BJ (cell line): ENCODE results near the gene TCHHL1. TPM values are rescaled to one million over a fixed set of nuclear protein-coding genes. Genes with fewer than 3 reads are reported as not detected.

Experiments
- CTCF ChIA-PET: fragments of 350-600 bp; formaldehyde crosslinking; extraction: SDS; loops from one replicate; lab custom pipeline; 2021; ENCODE audit warnings: antibody characterized with exemption, inconsistent platforms; lab: Yijun Ruan, JAX
- POLR2A ChIA-PET: fragments of 300-600 bp; sonication (Branson Sonifier 250); formaldehyde crosslinking; extraction: SDS; loops from one replicate; lab custom pipeline; 2021; ENCODE audit warnings: antibody characterized with exemption; lab: Charles Lee
- DNase-seq: peaks from one replicate; pipeline ENCODE4 v3.0.0-alpha.2; 2011; ENCODE audit warnings: low read depth
- H3K27me3 ChIP-seq: 2 replicates; pipeline ENCODE4 v1.6.0; 2011; ENCODE audit warnings: low read length; ENCODE audit not compliant: control insufficient read depth, insufficient read depth
- H3K36me3 ChIP-seq: 2 replicates; pipeline ENCODE4 v1.5.1; 2011; ENCODE audit warnings: low read length; ENCODE audit not compliant: control insufficient read depth, insufficient read depth
- H3K4me3 ChIP-seq: 2 replicates; pipeline ENCODE4 v1.5.1; 2011; ENCODE audit warnings: low read depth, mild to moderate bottlenecking, control low read depth, low read length
- polyA plus RNA-seq: library from polyadenylated mRNA; depleted of rRNA; stranded (reverse); fragments of >200 nt; gene quantifications from 2 replicates; pipeline ENCODE4 v1.2.3, GENCODE V29; 2011
- TF ChIP-seq, protein P1 (sequence below): IDR thresholded peaks from 2 replicates; pipeline ENCODE4 v1.5.1; 2011; ENCODE audit warnings: low read depth, mild to moderate bottlenecking, control low read depth, inconsistent platforms, low read length, moderate library complexity; ENCODE audit not compliant: insufficient read depth

TCHHL1 gene
- polyA plus RNA-seq, 1 experiment, result not detected

DNA sequence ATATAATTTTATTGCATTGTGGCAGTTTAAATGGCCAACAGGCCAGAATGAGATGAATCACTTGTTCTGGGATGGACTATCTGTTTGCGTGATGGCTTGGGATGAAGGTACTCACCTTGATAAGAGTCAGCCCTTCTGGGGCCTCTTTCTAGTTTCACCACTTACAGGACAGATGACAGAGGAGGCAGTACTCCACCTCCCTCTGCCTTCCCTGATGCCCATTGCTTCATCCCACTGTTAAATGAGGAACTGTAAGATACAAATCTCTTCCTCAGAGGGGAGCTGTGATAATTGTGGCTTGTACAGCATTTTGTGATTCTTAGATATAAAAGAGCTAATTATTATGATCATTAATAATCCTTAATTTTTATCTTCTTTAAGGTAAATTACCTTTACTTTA, 30.1 kb upstream of the TCHHL1 start:
- Histone ChIP-seq H3K36me3 (no peaks in the 10 kb centered on the region), H3K4me3 (no peak overlapping the region), H3K27me3 (peaks cover 9% of the 10 kb centered on the region)
- no peak for DNase-seq
- ChIA-PET CTCF (interaction anchor here (0.6 to 1.5 kb wide), 2 partner anchors 66 to 251 kb away, joined by 3 to 4 read pairs; no protein-coding TSS in a partner anchor), POLR2A (no interaction called here)
- TF ChIP-seq, protein P1, sequence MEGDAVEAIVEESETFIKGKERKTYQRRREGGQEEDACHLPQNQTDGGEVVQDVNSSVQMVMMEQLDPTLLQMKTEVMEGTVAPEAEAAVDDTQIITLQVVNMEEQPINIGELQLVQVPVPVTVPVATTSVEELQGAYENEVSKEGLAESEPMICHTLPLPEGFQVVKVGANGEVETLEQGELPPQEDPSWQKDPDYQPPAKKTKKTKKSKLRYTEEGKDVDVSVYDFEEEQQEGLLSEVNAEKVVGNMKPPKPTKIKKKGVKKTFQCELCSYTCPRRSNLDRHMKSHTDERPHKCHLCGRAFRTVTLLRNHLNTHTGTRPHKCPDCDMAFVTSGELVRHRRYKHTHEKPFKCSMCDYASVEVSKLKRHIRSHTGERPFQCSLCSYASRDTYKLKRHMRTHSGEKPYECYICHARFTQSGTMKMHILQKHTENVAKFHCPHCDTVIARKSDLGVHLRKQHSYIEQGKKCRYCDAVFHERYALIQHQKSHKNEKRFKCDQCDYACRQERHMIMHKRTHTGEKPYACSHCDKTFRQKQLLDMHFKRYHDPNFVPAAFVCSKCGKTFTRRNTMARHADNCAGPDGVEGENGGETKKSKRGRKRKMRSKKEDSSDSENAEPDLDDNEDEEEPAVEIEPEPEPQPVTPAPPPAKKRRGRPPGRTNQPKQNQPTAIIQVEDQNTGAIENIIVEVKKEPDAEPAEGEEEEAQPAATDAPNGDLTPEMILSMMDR, result no peak

GRCh38 chr1:152115344-152115743, 26.5 kb upstream of the TCHHL1 start, which contains the start of gene TCHH:
TCHH (minus strand) TSS chr1:152115444; CDS start chr1:152114080, 1,364 bp downstream.
- H3K36me3 ChIP-seq, result no peaks in the 10 kb centered on the region
- TF ChIP-seq, protein P1, result no peak
- POLR2A ChIA-PET, result no interaction called here
- no peak within 1 kb of the TSS for H3K4me3 ChIP-seq
- H3K27me3 ChIP-seq, result peaks cover 22% of the 10 kb centered on the region
- CTCF ChIA-PET, result interaction anchor here (0.9 to 1.3 kb wide), 2 partner anchors 11 to 344 kb away, joined by 3 read pairs; no protein-coding TSS in a partner anchor
- no peak for DNase-seq

GRCh38 chr1:152112885-152113432, 24.1 kb upstream of the TCHHL1 start:
- no peaks in the 10 kb centered on the region for H3K36me3 ChIP-seq
- DNase-seq, result no peak
- POLR2A ChIA-PET, result no interaction called here
- TF ChIP-seq, protein P1, result no peak
- CTCF ChIA-PET, result interaction anchor here (1.6 to 2.5 kb wide), 2 partner anchors 60 to 345 kb away, joined by 4 to 6 read pairs; no protein-coding TSS in a partner anchor
- H3K27me3 ChIP-seq, result peaks cover 34% of the 10 kb centered on the region
- H3K4me3 ChIP-seq, result no peak overlapping the region

DNA sequence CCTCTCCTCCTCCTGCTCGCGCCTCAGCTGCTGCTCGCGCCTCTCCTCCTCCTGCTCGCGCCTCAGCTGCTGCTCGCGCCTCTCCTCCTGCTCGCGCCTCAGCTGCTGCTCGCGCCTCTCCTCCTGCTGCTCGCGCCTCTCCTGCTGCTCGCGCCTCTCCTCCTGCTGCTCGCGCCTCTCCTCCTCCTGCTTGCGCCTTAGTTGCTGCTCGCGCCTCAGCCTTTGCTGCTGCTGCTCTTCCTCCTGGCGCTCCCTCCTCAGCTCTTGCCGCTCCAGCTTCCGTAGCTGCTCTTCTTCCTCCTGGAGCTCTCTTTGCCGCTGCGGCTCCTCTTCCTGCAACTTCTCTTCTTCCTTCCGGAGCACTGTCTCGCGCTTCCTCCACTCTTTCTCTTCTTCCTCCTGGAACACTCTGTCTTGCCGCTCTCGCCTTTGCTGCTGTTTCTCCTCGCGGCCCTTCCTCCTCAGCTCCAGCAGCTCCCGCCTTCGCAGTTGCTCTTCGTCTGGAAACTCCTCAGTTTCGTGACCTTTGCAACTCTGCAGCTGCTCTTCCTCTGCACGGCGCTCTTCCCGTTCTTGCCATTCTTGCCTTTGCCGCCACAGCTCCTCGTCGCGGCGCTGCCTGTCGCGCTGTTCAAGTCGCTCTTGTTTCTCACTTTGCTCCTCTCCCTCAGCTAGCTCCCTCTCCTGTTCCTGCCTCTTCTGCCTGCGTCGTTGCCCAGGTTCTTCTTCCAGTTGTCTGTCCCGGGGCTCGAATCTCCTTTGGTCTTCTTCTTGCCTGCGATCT, 23.4 kb upstream of the TCHHL1 start:
- CTCF ChIA-PET, result interaction anchor here (0.6 to 2.5 kb wide), 3 partner anchors 59 to 1113 kb away, joined by 3 to 6 read pairs (median 4); no protein-coding TSS in a partner anchor
- POLR2A ChIA-PET, result no interaction called here
- Histone ChIP-seq H3K36me3 (no peaks in the 10 kb centered on the region), H3K4me3 (peak overlapping the region; percentile 17), H3K27me3 (peaks cover 41% of the 10 kb centered on the region)
- TF ChIP-seq, protein P1, result no peak
- DNase-seq, result no peak

DNA sequence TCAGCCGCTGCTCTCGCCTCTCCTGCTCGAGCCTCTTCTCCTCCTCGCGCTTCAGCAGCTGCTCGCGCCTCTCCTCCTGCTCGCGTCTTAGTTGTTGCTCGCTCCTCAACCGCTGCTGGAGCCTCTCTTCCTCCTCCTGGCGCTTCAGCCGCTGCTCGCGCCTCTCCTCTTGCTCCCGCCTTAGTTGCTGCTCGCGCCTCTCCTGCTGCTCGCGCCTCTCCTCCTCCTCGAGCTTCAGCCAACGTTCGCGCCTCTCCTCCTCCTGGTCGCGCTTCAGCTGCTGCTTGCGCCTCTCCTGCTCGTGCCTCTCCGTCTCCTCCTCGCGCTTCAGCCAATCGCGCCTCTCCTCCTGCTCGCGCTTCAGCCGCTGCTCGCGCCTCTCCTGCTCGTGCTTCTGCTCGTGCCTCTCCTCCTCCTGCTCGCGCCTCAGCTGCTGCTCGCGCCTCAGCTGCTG, 22.7 kb upstream of the TCHHL1 start:
- ChIA-PET POLR2A (no interaction called here), CTCF (interaction anchor here (0.6 to 2.5 kb wide), 7 partner anchors 17 to 1113 kb away, joined by 3 to 6 read pairs (median 3); no protein-coding TSS in a partner anchor)
- Histone ChIP-seq H3K36me3 (no peaks in the 10 kb centered on the region), H3K27me3 (peaks cover 47% of the 10 kb centered on the region), H3K4me3 (peak overlapping the region; percentile 43)
- DNase-seq, result no peak
- TF ChIP-seq, protein P1, result no peak
